Progenitor cell of endocrine pancreas (in vitro differentiated cells): Measurements from ENCODE around the gene NCAM2. TPM values are rescaled to one million over a fixed set of nuclear protein-coding genes. Genes with fewer than 3 reads are reported as not detected.

ENCODE experiments used
- DNase-seq: peaks from one replicate; pipeline ENCODE4 v3.0.0; 2021; ENCODE audit warnings: low spot score; ENCODE audit not compliant: unreplicated experiment
- H3K27ac Mint-ChIP-seq: 2 replicates; pipeline ENCODE4 v1.8.0; 2021; ENCODE audit warnings: mild to moderate bottlenecking, moderate library complexity, mixed read lengths
- H3K27me3 Mint-ChIP-seq: 2 replicates; pipeline ENCODE4 v1.8.0; 2021; ENCODE audit warnings: mixed read lengths
- H3K36me3 Mint-ChIP-seq: 2 replicates; pipeline ENCODE4 v1.8.0; 2022; ENCODE audit warnings: mixed read lengths; ENCODE audit not compliant: insufficient read depth
- H3K4me1 Mint-ChIP-seq: 2 replicates; pipeline ENCODE4 v1.8.0; 2021; ENCODE audit warnings: low read depth, mixed read lengths
- H3K4me3 Mint-ChIP-seq: 2 replicates; pipeline ENCODE4 v1.8.0; 2021; ENCODE audit warnings: low read depth, mild to moderate bottlenecking, moderate library complexity, mixed read lengths
- H3K9me3 Mint-ChIP-seq: 2 replicates; pipeline ENCODE4 v1.8.0; 2021; ENCODE audit warnings: low read depth, mixed read lengths
- total RNA-seq: library from RNA; stranded (reverse); gene quantifications from 2 replicates; pipeline ENCODE4 v1.2.1, GENCODE V29; 2021
- TF ChIP-seq, protein P1 (sequence below): fragments of 200-600 bp; sonication (generic); IDR thresholded peaks from one replicate; pipeline ENCODE4 v1.5.0; 2021; ENCODE audit warnings: antibody characterized with exemption, mild to moderate bottlenecking; ENCODE audit not compliant: unreplicated experiment

NCAM2 gene
- total RNA-seq, 1 donor from 2014 or later = 0.60 TPM

DNA sequence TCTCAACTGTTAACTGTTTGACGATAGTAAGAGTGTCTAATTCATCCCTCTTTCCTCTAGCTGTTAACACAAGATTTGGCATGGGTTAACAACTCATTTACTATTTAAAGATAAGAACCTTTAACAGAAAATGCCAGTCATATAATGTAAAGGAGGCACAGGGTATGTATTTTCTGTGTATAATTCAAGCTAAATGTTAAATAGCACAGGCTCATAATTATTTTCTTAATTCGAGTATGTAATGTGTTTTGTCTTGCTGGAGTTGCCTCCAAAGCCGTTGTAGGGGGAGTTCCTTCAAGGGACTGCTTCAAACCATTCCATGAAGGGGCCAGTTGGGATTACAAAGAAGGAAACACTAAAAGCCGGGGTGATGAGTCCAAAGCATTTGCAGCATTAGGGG, 111.5 kb downstream of the NCAM2 start:
- Mint-ChIP-seq H3K27me3 (no peaks in the 10 kb centered on the region), H3K9me3 (no peaks in the 10 kb centered on the region), H3K36me3 (no peaks in the 10 kb centered on the region), H3K27ac (no peak overlapping the region), H3K4me1 (no peaks in the 10 kb centered on the region), H3K4me3 (no peak overlapping the region)
- TF ChIP-seq, protein P1, sequence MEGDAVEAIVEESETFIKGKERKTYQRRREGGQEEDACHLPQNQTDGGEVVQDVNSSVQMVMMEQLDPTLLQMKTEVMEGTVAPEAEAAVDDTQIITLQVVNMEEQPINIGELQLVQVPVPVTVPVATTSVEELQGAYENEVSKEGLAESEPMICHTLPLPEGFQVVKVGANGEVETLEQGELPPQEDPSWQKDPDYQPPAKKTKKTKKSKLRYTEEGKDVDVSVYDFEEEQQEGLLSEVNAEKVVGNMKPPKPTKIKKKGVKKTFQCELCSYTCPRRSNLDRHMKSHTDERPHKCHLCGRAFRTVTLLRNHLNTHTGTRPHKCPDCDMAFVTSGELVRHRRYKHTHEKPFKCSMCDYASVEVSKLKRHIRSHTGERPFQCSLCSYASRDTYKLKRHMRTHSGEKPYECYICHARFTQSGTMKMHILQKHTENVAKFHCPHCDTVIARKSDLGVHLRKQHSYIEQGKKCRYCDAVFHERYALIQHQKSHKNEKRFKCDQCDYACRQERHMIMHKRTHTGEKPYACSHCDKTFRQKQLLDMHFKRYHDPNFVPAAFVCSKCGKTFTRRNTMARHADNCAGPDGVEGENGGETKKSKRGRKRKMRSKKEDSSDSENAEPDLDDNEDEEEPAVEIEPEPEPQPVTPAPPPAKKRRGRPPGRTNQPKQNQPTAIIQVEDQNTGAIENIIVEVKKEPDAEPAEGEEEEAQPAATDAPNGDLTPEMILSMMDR = no peak
- DNase-seq = no peak

DNA sequence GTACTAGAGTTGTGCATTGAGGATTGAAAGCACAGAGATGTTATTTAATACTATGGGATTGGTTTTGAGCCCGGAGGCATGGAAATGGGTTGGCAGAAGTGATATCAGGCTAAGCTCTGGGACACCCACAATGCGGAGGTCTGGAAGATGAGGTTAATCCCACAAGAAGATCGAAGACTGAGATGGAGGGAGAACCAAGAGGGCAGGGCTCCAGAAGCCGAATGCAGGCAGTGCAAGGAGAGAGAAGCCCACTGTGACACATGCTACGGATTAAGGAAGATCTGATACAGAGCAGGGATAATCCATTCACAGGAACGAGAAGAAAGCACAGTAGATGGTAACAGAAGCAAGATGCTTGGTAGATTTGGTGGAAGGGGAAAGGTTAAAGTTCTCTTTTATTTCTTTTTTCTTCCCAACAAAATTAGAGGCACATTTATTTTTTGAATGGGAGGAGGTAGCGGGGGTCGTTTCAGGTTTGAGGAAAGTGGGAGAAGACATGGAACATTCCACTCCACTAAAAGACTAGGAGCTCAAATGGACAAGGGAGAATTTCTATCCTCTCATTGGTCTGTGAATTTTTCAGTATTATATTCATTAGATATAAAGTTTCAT, 113.2 kb downstream of the NCAM2 start:
- Mint-ChIP-seq H3K27me3 (no peaks in the 10 kb centered on the region), H3K4me1 (no peaks in the 10 kb centered on the region), H3K27ac (no peak overlapping the region), H3K9me3 (no peaks in the 10 kb centered on the region), H3K4me3 (no peak overlapping the region), H3K36me3 (no peaks in the 10 kb centered on the region)
- no peak for DNase-seq
- TF ChIP-seq, protein P1 = no peak

- TF ChIP-seq, protein P1 = no peak
- H3K36me3 Mint-ChIP-seq = no peaks in the 10 kb centered on the region
- no peaks in the 10 kb centered on the region for H3K9me3 Mint-ChIP-seq
- H3K4me3 Mint-ChIP-seq = no peak overlapping the region
- H3K4me1 Mint-ChIP-seq = no peaks in the 10 kb centered on the region
- DNase-seq = no peak
- no peaks in the 10 kb centered on the region for H3K27me3 Mint-ChIP-seq
- H3K27ac Mint-ChIP-seq = no peak overlapping the region
These were observed 116.3 kb downstream of the NCAM2 start for GRCh38 chr21:21114461-21114860.

- no peak overlapping the region for H3K4me3 Mint-ChIP-seq
- H3K27me3 Mint-ChIP-seq = no peaks in the 10 kb centered on the region
- no peaks in the 10 kb centered on the region for H3K4me1 Mint-ChIP-seq
- TF ChIP-seq, protein P1 = no peak
- no peaks in the 10 kb centered on the region for H3K36me3 Mint-ChIP-seq
- H3K9me3 Mint-ChIP-seq = no peaks in the 10 kb centered on the region
- no peak for DNase-seq
- no peak overlapping the region for H3K27ac Mint-ChIP-seq
These were observed 120.9 kb downstream of the NCAM2 start for GRCh38 chr21:21119091-21119490.

DNA sequence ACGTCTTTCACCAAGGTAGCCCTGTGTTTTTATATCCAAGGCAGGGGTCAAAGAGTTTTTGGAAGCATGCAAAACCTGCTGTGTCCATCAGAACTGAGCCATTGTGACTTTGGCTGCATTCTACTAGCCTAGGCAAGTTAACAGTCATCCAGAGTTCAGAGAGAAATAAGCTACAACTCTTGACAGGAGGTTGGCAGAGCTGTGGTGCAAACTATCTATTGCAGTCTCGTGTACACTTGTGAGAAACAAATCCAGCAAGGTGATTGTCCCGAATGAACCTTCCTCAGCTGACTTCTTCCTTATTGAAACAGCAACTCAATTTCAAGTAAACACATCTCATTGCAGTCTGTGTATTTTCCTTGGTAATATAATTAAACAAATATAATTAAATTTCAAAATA, 124.5 kb downstream of the NCAM2 start:
- TF ChIP-seq, protein P1 = no peak
- no peak for DNase-seq

More for the DNA sequence above, 124.5 kb downstream of the NCAM2 start:
- Mint-ChIP-seq H3K27ac (no peak overlapping the region), H3K36me3 (no peaks in the 10 kb centered on the region), H3K4me3 (no peak overlapping the region), H3K9me3 (no peaks in the 10 kb centered on the region), H3K4me1 (no peaks in the 10 kb centered on the region), H3K27me3 (no peaks in the 10 kb centered on the region)
